Measurements from ENCODE around the gene TMEM244.

DNA sequence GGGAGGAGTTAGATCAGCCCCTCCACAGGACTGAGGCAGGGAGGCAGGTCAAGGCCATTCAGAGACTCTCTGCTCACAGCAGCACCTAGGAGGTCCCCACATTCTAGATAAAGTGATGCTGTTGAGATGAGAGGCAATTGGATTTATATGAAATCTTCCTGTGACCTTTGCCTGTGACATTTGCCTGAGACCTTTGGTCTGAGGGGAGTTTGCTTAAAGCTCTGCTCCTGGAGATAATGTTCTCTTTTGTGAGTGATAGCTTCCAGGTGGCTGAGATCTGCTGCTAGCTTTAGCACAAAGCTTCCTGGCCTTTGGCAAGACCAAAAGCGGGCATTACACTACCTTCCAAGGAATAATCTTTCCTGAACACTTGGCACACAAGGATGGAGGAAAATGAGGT is 43.3 kb downstream of the TMEM244 start:
- TF ChIP-seq ESRRA (CRISPR knock-in tag; IDR thresholded peaks at IDR 0.05; ENCODE audit: borderline replicate concordance) (no peak), JUN (CRISPR knock-in tag; IDR thresholded peaks at IDR 0.05) (no peak)
- TF ChIP-seq, protein P1, sequence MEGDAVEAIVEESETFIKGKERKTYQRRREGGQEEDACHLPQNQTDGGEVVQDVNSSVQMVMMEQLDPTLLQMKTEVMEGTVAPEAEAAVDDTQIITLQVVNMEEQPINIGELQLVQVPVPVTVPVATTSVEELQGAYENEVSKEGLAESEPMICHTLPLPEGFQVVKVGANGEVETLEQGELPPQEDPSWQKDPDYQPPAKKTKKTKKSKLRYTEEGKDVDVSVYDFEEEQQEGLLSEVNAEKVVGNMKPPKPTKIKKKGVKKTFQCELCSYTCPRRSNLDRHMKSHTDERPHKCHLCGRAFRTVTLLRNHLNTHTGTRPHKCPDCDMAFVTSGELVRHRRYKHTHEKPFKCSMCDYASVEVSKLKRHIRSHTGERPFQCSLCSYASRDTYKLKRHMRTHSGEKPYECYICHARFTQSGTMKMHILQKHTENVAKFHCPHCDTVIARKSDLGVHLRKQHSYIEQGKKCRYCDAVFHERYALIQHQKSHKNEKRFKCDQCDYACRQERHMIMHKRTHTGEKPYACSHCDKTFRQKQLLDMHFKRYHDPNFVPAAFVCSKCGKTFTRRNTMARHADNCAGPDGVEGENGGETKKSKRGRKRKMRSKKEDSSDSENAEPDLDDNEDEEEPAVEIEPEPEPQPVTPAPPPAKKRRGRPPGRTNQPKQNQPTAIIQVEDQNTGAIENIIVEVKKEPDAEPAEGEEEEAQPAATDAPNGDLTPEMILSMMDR (IDR thresholded peaks at IDR 0.05) = no peak
